ENCODE measurements around the gene PABPN1L.
A peak's percentile ranks its signal among the peaks of the same experiment; 100 is the strongest.
"Not testable (repeated sequence)": the region's sequence is repeated elsewhere in the genome, so short reads cannot be mapped to it uniquely, and the experiment has no call there.

The PABPN1L gene

DNA sequence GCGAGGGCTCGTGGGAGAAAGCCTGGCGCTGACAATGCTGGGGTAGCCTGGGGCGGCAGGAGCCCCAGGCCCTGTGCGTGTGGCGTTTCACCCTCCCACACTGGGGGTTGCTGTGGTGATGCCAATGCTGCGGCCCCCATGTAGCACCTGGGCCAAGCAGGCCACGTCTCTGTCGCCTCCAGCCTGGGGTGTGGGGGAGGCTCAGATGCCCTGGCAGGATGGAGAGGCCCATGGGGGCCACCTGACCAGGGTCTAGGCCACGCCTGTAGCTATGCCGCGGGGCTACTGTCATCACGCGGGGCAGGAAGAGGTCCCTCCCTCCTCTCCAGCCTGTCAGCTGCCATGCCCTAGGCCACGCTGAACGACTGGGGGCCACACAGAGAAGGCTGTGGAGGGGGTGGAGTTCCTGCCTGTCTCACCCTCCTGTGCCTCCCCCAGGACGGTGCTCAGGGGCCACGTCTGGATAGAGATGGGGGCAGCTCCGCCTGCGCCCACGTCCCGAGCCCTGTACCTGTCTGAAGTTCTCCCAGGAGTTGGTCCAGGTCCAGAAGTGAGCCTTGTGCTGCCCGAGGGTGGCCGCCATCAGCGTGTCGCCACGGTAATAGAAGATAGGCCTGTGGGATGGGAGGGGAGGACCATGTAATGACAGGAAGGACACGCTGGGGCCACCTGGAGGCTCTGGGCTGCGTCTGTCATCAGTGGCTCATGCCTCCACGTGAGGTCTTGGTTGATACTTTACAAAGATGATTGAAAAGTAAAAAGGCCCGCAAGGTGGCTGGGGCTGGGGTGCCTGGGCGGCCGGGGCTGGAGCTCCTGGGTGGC, 42.0 kb downstream of the PABPN1L start:
- DNase-seq, result no peak

- not testable (repeated sequence) for DNase-seq
Observed at GRCh38 chr16:88823646-88824045, 42.8 kb downstream of the PABPN1L start.

DNA sequence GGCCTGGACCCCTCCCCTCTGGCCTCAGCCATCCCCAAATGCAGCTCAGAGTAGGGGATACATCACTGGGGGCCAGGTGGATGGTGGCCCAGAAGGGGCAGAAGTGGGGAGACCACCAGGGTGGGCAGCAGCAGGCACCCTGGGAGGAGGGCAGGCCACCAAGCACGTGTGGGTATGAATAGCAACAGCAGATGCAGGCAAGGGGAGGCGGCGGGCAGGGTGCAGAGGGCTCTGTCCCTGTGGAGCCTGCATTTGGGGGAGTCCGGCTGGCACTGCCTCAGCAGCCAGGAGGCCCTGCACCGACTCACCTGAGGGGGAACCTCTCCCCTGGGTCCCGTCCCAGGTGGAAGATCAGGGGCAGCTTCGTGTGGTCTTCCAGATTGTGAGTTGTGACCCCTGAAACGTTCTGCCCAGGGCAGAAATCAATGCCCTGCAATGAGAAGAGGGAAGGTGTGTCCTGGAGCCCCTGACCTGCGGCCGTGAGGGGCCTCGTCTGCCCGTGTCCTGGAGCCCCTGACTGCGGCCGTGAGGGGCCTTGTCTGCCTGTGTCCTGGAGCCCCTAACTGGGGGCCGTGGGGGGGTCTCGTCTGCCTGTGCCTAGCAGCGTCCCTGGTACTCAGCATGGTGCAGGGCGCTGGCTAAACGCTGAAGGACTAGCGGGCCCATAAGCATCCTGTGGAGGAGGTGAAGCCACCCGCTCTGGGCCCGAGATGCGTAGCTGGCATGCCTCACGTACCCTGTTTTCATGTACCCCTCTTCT, 44.0 kb downstream of the PABPN1L start:
- DNase-seq, result no peak

DNA sequence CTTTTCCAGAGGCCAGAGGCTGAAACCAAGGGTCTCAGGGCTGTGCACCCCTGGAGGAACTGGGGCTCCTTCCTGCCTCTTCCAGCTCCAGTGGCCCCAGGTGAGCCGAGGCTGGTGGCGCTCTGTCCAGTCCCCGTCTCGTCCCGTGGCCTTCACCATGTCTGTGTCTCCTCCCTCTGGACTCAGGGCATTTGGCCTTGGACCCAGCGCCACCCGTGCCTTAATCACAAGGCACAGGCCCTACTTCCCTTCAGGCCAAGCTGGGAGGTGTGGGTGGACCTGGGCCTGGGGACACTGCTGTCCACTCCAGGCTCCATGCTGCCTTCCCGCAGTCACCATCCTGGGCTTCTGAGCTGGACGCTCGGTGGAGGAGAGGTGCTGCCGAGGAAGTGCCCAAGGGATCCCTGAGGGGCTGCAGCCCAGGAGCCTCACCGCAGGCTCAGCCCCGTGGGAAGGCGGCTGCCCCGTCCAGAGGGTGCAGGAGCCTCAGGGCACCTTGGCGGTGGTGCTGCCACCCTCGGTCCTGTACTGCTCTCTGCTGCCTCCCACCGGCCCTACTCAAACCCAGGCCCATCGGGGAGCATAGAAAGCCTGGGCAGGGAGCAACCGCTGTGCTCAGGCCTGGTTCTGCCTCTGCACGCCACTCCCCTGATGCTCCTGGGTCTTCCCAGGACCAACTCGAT, 45.2 kb downstream of the PABPN1L start:
- no peak for DNase-seq

DNA sequence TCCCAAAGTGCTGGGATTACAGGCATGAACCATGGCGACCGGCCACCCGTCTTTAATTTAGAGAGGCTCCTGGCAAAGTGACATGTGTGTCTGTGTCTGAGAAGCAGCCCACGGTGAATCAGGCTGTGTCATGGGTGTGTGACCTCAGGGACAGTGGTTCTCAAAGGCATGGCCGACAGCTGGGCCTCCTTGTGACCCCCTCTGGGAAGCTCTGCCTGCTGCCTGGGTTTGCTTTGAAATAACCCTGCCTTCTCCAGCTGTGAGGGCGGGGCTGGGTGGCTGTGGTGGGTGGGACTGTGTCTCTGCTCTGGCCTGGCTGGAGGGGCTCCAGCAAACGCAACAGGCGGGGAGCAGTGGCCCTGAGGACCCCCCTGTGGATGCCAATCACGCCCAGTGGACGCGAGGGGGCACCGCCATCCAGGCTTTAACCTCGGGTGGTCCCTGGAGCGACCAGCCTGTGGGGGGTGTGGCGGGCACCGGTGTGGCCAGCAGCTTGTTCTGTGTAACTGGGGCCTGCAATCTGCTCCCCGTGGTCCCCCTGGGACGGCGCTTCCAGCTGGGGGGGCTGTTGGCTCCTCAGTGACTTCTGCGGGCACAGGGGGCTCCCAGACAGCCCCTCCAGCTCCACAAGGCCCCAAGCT, 46.0 kb downstream of the PABPN1L start:
- DNase-seq, result no peak

DNA sequence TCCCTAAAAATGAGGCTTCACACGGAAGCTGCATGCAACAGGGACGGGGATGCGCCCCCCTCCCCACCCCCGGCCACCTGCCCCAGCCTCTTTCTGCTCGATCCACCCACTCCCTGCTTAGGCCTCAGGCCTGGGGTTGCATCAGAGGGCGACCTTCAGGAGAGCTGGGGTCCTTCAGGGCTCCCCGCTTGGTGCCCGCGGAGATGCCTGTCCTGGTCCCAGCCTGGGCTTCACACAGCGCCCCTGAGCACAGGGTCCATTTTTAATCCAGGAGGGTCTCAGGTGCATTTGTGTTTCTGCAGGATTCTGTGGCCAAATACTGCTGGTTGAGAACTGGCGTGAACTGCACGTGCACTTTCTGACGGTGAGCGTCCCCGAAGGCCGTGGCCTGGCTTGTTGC, 47.3 kb downstream of the PABPN1L start:
- no peak for DNase-seq

DNA sequence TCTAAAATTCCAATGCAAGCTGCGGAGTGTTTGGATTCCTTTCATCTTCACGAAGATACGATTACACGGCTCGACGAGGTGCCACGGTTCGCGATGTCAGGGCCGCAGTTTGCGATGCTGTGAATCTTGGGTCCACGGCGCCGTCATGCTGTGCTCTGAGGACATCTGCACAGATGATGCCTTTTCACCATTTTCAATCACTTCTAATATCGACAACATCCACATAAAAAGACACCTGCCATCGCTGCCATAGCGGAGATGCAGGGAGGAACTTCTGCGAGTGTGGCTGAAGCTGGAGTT, 47.9 kb downstream of the PABPN1L start:
- no peak for DNase-seq

DNA sequence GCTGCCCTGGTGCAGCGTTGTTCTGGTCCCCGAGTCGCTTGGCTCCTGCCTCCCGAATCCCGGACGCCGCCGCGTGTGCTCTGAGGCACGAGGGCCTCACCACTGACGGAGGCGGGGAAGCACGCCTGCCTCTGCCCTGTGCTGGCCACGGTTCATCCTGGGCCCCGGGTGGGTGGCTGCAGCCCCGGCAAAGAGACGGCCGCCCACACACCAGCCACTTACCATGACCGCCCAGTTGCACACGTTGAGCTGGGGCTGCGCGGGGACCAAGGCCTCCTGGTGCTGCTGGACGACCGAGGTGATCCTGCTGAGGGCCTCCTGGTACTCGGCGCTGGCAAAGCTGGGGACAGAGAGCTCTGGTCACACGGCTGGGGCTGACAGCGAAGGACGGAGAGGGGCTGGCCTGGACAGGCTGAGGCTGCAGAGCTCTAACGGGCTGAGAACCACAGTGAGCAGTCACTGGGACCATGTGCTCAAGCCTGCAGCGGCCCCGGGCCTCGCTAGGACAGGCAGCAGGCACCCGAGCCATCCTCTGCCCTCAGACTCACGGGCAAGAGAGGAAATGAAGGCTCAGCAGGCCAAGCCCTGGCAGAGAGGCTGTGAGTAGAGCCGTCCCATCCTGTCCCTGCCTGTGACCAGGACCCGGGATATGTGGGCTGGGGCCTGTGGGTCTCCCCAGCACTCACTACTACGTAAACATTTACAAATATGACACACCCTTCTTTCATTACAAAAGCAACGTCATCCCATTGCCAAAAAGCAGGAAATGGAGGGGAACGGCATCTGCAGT, 48.5 kb downstream of the PABPN1L start:
- no peak for DNase-seq

- DNase-seq, result no peak
Observed at GRCh38 chr16:88816736-88817535, 49.5 kb downstream of the PABPN1L start.

- peak; percentile 83 for DNase-seq
Observed at GRCh38 chr16:88815901-88816589, 50.4 kb downstream of the PABPN1L start.

- no peak for DNase-seq
Observed at GRCh38 chr16:88815227-88815626, 51.2 kb downstream of the PABPN1L start.

GRCh38 chr16:88814144-88814502, 52.3 kb downstream of the PABPN1L start:
- DNase-seq, result no peak

Measured in activated effector memory CD4-positive, alpha-beta T cell treated with anti-CD3 and anti-CD28 coated beads, Interleukin-2, amount 50 U/mL, for 16 hours (primary cell).